ENCODE measurements around the gene TTLL7.
A peak's percentile ranks its signal among the peaks of the same experiment; 100 is the strongest.
"Not testable (repeated sequence)": the region's sequence is repeated elsewhere in the genome, so short reads cannot be mapped to it uniquely, and the experiment has no call there.

TTLL7 gene

GRCh38 chr1:83927701-83928100, 71.2 kb downstream of the TTLL7 start:
- DNase-seq: no peak

GRCh38 chr1:83927061-83927460, 71.9 kb downstream of the TTLL7 start:
- no peak for DNase-seq

DNA sequence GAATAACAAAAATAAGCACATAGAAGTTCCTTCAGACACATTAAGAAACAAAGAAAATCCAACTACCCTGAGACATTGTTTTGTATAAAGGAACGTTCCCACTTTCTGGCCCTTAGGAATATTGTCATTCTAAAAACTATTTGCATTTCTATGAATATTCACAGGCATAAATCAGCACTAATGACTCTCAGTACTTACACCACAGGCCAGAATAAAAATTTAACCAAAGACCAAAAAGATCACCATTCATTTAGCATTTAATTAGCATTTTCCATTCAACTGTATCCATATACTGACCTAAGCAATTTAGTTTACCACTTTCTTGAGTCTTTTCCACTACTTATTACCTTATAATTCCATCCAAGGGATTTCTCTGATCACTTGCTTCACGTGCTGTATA, 75.4 kb downstream of the TTLL7 start:
- DNase-seq: no peak

GRCh38 chr1:83922431-83922830, 76.5 kb downstream of the TTLL7 start:
- DNase-seq: no peak

DNA sequence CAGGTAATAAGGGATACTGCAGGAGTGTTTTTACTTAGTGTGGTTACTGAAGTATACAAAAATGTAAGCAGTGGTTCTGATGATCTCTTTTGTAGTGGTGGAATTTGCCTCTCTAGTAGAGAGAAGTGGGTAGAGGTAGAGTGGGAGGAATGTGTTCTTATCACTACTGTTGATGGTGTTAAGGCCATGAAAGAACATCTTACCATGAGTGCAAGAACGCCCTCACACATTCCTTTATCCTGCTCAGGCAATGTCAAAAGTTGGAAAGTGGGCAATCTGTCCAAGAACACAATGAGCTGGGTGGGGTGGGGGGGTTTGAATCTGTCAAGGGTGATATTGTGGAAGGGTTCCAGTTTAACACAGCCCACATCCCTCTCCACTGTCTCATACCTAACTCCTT, 78.6 kb downstream of the TTLL7 start:
- no peak for DNase-seq

DNA sequence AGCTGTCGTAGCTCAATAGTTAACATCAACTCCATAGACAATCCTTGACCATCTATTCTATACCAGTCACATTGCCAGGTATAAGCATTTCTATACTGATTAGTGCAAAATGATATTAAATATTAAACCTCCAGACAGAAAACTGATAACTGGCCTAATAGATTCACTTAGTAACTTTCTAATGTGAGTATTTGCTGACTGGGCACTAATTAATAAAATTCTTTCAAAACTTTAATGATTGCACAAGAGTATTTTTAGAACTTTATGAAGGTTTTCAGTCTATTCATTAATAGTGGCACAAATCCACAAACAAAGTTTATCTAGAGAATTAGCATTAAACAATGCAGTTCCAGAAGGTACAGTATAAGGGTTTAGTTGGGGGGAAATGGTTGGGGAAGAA, 79.1 kb downstream of the TTLL7 start:
- no peak for DNase-seq

- DNase-seq: peak; percentile 74
These were observed 80.1 kb downstream of the TTLL7 start for GRCh38 chr1:83918688-83919285.

GRCh38 chr1:83917959-83918358, 81.0 kb downstream of the TTLL7 start:
- no peak for DNase-seq

DNA sequence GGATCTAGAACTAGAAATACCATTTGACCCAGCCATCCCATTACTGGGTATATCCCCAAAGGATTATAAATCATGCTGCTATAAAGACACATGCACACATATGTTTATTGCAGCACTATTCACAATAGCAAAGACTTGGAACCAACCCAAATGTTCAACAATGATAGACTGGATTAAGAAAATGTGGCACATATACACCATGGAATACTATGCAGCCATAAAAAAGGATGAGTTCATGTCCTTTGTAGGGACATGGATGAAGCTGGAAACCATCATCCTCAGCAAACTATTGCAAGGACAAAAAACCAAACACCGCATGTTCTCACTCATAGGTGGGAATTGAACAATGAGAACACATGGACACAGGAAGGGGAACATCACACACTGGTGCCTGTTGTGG, 82.8 kb downstream of the TTLL7 start:
- DNase-seq: not testable (repeated sequence)

DNA sequence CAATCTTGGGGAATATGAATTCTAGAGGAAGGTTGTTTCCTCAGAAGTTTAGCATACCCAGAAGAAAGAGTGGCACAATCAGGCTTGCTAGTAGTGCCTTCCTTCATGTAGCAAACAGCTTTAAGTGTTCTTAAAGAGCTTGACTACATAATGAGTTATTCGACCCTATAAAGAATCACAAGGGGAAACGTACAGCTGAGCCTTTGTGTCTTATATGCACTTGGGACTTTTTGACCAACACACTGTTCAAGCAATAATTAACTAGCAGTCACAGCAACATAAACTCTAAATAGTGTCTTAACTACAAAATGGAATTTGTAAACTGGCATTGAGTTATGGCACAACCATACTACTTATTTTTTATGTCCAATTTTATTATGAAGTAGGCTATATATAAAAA, 86.1 kb downstream of the TTLL7 start:
- no peak for DNase-seq

- no peak for DNase-seq
These were observed 88.5 kb downstream of the TTLL7 start for GRCh38 chr1:83910461-83910860.

DNA sequence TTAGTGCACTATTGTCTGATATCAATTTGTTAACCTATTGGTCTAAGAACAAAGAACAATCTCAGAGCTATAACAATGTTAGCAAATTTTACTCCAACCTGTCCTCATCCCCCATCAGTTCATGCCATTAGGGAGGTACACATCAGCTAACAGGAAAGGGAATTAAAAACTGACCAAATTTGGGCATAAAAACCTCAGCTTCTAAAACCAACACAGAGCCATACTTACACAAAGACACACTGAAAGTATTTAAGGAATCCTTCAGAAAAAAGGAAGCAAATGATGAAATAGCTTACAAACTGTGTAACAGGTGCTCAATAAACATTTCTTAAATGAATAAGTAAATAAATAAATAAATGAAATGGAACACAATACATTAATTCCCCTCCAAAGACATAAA, 89.2 kb downstream of the TTLL7 start:
- DNase-seq: no peak

DNA sequence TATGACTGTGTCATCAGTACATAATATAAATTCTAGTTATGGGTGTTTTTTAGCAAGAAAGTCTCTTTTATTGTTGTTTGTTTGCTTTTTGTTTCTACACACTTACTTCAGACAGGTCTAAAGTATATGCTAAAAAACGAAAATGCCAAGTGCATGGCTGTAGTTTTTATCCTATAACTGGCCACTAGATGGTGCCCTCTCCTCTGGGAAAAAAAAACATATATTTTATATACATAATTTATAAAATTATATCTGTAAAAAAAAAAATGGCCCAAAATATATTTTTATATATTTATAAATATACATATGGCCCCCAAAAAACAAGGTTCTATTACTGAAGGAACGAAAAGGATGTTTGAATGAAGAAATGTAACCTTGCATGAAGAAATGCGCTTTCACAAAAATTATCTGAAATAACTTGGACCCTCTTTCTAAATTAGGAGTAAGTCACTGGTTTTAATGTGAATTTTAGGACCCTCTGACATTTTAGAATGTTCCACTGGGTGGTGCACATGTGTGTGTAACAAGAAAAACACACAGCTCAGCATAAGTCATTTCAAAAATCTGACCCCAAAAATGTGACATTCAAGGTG, 93.5 kb downstream of the TTLL7 start:
- DNase-seq: peak; percentile 71

DNA sequence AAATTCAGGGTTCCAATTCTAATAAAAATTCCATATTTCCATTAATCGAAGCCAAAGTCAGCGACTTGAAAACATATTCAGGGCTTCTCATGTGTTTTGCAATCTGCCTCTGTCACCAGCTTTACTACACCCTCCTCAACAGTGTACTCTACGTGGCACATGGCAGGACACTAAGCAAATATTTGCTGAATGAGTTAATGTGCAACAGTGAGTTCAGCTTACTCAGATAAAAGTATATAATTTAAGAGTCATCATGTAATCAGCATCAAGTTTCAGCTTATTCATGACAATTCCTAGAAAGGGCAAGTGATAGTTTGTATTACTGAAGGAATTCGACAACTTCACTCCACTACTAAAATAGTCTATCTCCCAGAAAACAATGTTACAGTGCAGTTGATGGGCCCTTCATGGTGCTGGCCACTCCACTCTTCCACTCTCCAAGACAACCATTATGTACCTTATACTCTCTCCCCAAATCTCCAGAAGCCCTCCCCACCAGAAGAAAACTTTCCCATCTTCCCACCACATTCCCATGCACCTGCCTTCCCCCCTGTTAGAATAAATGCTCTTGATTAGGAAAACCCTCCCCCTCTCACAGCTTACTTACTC, 97.3 kb downstream of the TTLL7 start:
- DNase-seq: no peak

DNA sequence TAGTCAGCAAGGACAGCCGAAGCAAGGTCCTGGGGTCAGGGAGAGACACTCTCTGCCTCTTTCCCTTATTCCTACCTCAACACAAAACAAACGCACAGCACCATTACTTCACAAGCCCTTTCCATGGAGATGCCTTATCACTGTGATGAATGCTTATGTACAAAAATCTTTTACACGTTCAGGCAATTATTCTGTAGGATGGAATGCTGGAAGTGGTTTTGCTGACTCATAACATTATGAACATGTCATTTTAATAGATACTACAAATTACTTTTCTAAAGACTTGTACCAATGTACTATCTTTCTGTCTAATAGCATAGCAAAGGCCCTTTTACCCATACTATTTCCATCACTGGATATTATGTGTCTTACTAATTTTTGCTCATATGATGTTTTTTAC, 98.4 kb downstream of the TTLL7 start:
- DNase-seq: no peak

GRCh38 chr1:83897516-83897915, 101.4 kb downstream of the TTLL7 start:
- DNase-seq: no peak

GRCh38 chr1:83896299-83896698, 102.6 kb downstream of the TTLL7 start:
- no peak for DNase-seq

DNA sequence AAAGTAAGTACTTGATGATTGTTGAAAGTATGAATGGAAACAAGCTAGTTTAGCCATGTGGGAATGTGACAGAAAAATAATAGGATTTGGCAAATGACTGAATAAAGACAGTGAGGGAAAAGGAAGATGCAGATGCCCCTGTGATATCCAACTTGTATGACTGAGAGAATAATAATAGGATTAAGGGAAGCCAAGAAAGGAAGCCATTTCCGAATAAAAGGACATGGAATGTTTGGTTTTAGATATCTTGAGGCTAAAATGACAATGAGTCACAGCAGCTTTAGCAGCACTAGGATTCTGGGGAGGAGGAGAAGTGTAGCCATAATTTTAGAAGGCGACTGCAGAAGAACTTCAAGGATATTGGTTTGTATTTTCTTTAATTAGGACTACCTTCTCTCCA, 109.2 kb downstream of the TTLL7 start:
- no peak for DNase-seq

- DNase-seq: no peak
These were observed 111.4 kb downstream of the TTLL7 start for GRCh38 chr1:83887483-83887882.

- DNase-seq: no peak
These were observed 115.0 kb downstream of the TTLL7 start for GRCh38 chr1:83883979-83884378.

DNA sequence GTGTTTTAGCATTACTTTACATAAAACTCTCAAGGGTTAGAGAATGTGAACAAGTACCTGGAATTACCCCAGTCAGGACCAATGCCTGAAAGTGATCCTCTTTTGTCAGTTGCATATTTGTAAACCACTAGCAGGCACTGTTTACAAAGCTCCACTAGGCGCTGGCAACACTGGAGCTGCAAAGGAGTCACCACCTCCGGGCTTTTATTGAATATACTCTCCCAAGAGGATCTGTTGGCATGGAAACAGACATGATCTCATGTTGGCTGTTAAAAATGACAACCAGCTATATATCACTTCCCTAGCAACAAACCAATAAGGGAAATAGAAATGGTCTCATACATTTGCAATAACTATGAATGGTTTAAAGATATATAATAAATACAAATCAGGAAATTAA, 116.0 kb downstream of the TTLL7 start:
- DNase-seq: peak; percentile 15

GRCh38 chr1:83872515-83872914, 126.4 kb downstream of the TTLL7 start:
- DNase-seq: no peak

DNA sequence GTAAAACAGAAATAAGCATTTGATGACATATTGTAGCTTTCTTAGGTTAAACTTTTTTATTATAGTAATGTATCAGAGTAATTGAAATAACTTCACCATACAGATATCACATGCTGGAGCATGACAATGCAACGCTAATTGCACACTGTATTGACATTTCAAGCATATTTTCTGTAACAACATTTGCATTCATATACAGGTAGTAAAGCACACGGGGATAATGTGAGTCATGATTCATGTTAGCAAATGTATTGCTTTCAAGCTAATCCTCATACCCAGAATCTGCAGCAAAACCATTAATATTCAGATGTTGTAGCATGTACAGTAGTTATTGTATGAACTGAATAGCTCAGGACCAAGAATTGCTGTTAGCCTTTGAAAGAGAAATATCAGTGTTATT, 133.9 kb downstream of the TTLL7 start:
- no peak for DNase-seq

DNA sequence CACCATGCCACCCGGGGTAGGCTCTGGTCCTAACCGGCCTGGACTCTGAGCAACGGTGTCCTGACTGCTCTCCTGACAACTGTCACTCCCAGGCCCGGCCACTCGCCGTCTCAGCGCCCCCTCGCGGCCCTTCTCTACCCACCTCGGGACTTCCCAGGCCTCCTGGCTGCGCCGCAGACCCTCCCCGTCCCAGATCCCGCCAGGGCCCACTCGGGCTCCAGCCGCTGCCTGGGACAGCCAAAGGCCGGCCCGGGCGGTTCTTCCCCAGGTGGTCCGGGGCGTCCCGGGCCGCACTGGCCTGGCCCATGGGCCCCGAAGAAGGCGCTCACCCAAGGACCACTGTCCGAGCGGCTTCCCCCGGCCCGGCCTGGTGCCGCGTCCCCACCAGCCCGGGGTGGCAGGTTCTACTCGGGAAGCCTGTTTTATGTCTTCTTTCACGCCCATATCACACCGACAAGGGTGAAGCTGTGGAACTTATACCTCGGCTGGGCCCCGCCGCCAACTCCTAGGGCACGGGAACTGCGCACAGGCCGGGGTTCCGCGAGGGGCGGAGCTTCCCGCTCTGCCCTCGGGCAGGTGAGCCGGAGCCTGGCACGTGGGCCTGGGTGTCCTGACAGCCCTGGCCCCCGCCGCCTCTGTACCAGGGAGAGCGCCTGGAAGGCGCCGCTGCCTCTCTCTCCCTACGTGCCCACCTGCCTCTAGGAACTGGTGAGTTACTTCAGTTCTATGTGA, 138.3 kb downstream of the TTLL7 start:
- DNase-seq: peak; percentile 83
